ENCODE data around the gene AAGAB. TPM values are rescaled to one million over a fixed set of nuclear protein-coding genes. Genes with fewer than 3 reads are reported as not detected.

The AAGAB gene
- total RNA-seq, 1 experiment from 2014 or later, result 30.5 TPM

GRCh38 chr15:67165254-67166253 lies 88.9 kb downstream of the AAGAB start:
- no peaks in the 10 kb centered on the region for H3K9me3 ChIP-seq (ENCODE audit: low read length)
- TF ChIP-seq EZH2 (IDR thresholded peaks at IDR 0.05; ENCODE audit: low read length, unreplicated experiment), result no peak
- TF ChIP-seq EZH2phosphoT487 (IDR thresholded peaks at IDR 0.05; ENCODE audit: borderline replicate concordance, low read length), result no peak
- TF ChIP-seq CTCF (conservative IDR thresholded peaks at IDR 0.05; ENCODE audit: low read depth, low read length), result no peak
- no TSS peak for BruUV-seq (replicated peaks)
- H3K4me1 ChIP-seq (ENCODE audit: insufficient read depth, low read length), result no peaks in the 10 kb centered on the region
- peaks cover 70% of the 10 kb centered on the region for H3K79me2 ChIP-seq (ENCODE audit: low read length)
- no peak for DNase-seq
- H3K9ac ChIP-seq (ENCODE audit: low read length), result no peak overlapping the region
- no peaks in the 10 kb centered on the region for H3F3A ChIP-seq (ENCODE audit: low read length, unreplicated experiment)
- no peak overlapping the region for H2AFZ ChIP-seq (ENCODE audit: low read length)
- no peak overlapping the region for H3K27ac ChIP-seq (ENCODE audit: low read length)
- ChIA-PET CTCF (no interaction called here), POLR2A (ENCODE audit: unreplicated experiment) (interaction anchor here (0.5 kb wide), 1 partner anchor 961 kb away, joined by 3 read pairs; no protein-coding TSS in a partner anchor)
- H3K27me3 ChIP-seq (ENCODE audit: low read length), result no peaks in the 10 kb centered on the region
- no peak for ATAC-seq
- no peaks in the 10 kb centered on the region for H3K9me2 ChIP-seq (replicated peaks; ENCODE audit: low read length)
- H3K4me2 ChIP-seq (ENCODE audit: low read length), result no peak overlapping the region
- no peaks in the 10 kb centered on the region; the same call in 1 of the 2 replicates for H4K20me1 ChIP-seq (ENCODE audit: low read length)
- peaks cover 53% of the 10 kb centered on the region for H3K36me3 ChIP-seq (ENCODE audit: low read depth, low read length)
- intact Hi-C loops (cut with micrococcal nuclease), result no loop called here
- H3K4me3 ChIP-seq (ENCODE audit: low read length), result no peak overlapping the region

GRCh38 chr15:67164811-67165253 lies 89.6 kb downstream of the AAGAB start:
- Histone ChIP-seq H2AFZ (ENCODE audit: low read length) (no peak overlapping the region), H3K27me3 (ENCODE audit: low read length) (no peaks in the 10 kb centered on the region), H3K4me2 (ENCODE audit: low read length) (no peak overlapping the region), H3K79me2 (ENCODE audit: low read length) (peaks cover 72% of the 10 kb centered on the region), H4K20me1 (ENCODE audit: low read length) (no peaks in the 10 kb centered on the region; the same call in 1 of the 2 replicates), H3K9ac (ENCODE audit: low read length) (no peak overlapping the region), H3K9me3 (ENCODE audit: low read length) (no peaks in the 10 kb centered on the region), H3K4me1 (ENCODE audit: insufficient read depth, low read length) (no peaks in the 10 kb centered on the region), H3F3A (ENCODE audit: low read length, unreplicated experiment) (no peaks in the 10 kb centered on the region), H3K9me2 (replicated peaks; ENCODE audit: low read length) (no peaks in the 10 kb centered on the region), H3K4me3 (ENCODE audit: low read length) (no peak overlapping the region), H3K27ac (ENCODE audit: low read length) (peak overlapping the region; percentile 20; the same call in 1 of the 2 replicates), H3K36me3 (ENCODE audit: low read depth, low read length) (peaks cover 45% of the 10 kb centered on the region)
- TF ChIP-seq EZH2 (IDR thresholded peaks at IDR 0.05; ENCODE audit: low read length, unreplicated experiment) (no peak), EZH2phosphoT487 (IDR thresholded peaks at IDR 0.05; ENCODE audit: borderline replicate concordance, low read length) (no peak), CTCF (conservative IDR thresholded peaks at IDR 0.05; ENCODE audit: low read depth, low read length) (no peak)
- DNase-seq, result no peak
- ATAC-seq, result no peak
- intact Hi-C loops (cut with micrococcal nuclease), result no loop called here
- POLR2A ChIA-PET (ENCODE audit: unreplicated experiment), result no interaction called here
- CTCF ChIA-PET, result no interaction called here
- no TSS peak for BruUV-seq (replicated peaks)

- BruUV-seq (replicated peaks), result no TSS peak
- POLR2A ChIA-PET (ENCODE audit: unreplicated experiment), result no interaction called here
- DNase-seq (no peak), ATAC-seq (no peak)
- CTCF ChIA-PET, result no interaction called here
- peaks cover 43% of the 10 kb centered on the region for H3K36me3 ChIP-seq (ENCODE audit: low read depth, low read length)
- no peak overlapping the region for H2AFZ ChIP-seq (ENCODE audit: low read length)
- TF ChIP-seq EZH2phosphoT487 (IDR thresholded peaks at IDR 0.05; ENCODE audit: borderline replicate concordance, low read length), result no peak
- H4K20me1 ChIP-seq (ENCODE audit: low read length), result no peaks in the 10 kb centered on the region; the same call in 1 of the 2 replicates
- H3K27me3 ChIP-seq (ENCODE audit: low read length), result no peaks in the 10 kb centered on the region
- no peaks in the 10 kb centered on the region for H3F3A ChIP-seq (ENCODE audit: low read length, unreplicated experiment)
- H3K4me2 ChIP-seq (ENCODE audit: low read length), result no peak overlapping the region
- intact Hi-C loops (cut with micrococcal nuclease), result no loop called here
- H3K4me3 ChIP-seq (ENCODE audit: low read length), result no peak overlapping the region
- H3K9me3 ChIP-seq (ENCODE audit: low read length), result no peaks in the 10 kb centered on the region
- no peaks in the 10 kb centered on the region for H3K9me2 ChIP-seq (replicated peaks; ENCODE audit: low read length)
- H3K27ac ChIP-seq (ENCODE audit: low read length), result peak overlapping the region; percentile 20; the same call in 1 of the 2 replicates
- H3K9ac ChIP-seq (ENCODE audit: low read length), result no peak overlapping the region
- no peaks in the 10 kb centered on the region for H3K4me1 ChIP-seq (ENCODE audit: insufficient read depth, low read length)
- peaks cover 73% of the 10 kb centered on the region for H3K79me2 ChIP-seq (ENCODE audit: low read length)
Measured at GRCh38 chr15:67164401-67164791, 90.1 kb downstream of the AAGAB start.

Measured in PC-3 (cell line).